SW 1271 (cell line): ENCODE data around the gene CORO7.
A peak's percentile ranks its signal among the peaks of the same experiment; 100 is the strongest.

Experiments
- DNase-seq, 2 experiments: peaks; one replicate each; lab custom pipeline; 2025; lab: John Stamatoyannopoulos, UW

The CORO7 gene

DNA sequence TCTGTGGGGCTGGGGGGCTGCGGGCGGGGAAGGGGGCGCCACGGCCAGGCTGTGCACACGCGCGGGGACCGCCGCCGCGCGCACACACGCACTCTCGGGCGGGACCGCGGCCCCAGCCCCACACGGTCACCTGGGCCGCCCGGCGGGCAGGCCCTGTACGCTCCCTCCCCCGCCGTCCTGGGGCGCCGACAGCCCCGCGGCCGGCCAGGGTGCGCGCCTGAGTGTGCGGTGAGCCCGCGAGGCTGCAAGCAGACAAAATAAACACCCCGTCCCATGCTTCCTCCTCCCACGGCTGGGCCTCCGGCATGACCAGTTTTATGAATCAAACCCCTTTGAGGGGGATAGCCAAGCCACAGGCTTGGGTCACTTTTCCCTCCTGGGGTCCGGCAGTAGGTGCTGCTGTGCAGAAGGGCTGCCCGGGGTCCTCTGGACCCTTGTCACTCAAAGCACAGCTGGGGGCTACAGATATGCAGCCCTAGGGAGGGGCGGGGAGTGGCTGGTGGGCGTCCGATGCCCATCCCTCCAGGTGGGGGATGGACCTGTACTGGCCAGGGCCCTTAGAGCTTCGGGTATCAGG lies 44.3 kb downstream of the CORO7 start:
- no peak for DNase-seq

DNA sequence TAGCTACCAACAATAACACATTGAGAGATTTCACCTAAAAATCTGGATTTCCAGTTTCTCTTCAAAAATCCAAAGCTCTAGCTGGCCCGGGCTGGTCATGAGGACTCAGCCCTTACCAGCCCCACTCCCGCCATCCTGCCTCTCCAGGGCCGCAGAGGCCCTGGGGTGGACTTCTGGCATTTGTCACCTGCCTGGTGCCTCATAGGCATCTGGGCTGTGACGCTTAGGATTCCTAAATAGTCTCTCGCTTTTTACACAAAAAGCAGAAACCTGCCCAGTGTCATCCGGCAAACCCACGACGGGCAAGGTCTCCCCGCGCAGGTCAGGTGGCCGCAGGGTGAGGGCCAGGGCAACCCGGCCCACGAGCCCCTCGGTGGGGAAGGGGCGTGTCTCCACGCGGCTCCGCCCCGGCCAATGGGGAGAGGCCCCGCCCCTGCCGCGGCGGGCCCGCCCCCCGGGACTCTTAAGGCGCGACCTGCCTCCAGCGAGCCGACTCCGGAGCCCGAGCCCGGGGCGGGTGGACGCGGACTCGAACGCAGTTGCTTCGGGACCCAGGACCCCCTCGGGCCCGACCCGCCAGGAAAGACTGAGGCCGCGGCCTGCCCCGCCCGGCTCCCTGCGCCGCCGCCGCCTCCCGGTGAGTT lies 44.9 kb downstream of the CORO7 start, which contains the start of gene VASN:
Gene VASN, plus strand, starts transcription at position 492 of the 644 bp plus-strand sequence. CDS start 9,030 bp downstream, outside the sequence.
- DNase-seq: peak in 1 of 2 experiments; percentile 11

DNA sequence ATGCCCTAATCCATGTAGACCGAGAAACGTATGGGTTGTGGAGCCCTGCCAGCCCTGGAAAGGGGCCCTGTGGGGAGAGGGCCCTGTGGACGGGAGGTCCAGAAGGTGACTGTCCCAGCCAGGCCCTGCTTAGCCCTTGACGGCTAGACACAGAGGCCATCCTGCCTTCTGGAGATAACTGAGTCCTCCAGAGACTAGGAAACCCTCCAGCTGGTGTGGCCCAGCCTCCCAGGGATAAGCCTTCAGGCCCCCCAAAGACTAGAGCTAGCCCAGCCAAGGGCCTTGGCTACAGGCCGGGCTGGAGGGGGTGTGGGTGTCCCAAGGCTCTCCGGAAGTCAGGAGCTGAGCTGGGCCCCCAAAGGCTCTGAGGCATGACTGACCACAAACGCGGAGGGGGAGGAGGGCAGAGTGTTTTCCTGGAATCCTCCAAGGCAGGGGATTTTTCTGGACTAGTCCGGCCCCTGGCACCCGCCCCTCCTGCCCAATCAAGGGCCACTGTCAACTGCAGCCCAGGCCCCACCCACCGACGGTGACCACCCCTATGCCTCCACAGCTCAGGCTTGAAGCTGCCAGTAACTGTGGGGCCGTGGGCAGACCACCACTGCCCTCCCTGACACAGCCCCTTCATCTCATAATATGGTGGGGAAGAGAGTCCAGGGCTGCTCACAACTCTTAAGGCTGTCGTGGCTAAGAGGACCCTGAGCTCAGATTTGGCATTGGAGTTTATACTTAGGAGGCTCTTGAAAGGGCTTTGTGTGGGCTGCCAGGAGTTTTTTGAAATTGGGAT lies 45.6 kb downstream of the CORO7 start:
- no peak for DNase-seq

DNA sequence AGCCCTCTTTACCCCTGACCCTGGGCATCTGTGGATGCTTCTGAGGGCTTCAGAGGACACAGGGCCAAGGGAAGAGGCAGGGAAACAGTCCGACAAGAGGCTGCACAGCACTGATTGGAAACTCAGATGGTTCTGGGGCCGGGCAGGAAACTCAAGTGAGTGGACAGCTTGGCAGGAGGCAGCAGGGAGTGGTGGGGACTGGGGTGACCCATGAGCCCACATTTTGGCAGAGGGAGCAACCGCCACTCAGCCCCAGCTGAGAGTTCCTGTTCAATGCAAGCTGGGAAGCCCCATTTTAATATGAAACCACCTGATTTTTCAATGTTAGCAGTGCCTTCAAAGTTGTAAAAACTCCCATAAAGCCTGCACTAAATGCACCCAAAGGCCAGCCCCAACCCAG lies 46.2 kb downstream of the CORO7 start:
- no peak for DNase-seq

DNA sequence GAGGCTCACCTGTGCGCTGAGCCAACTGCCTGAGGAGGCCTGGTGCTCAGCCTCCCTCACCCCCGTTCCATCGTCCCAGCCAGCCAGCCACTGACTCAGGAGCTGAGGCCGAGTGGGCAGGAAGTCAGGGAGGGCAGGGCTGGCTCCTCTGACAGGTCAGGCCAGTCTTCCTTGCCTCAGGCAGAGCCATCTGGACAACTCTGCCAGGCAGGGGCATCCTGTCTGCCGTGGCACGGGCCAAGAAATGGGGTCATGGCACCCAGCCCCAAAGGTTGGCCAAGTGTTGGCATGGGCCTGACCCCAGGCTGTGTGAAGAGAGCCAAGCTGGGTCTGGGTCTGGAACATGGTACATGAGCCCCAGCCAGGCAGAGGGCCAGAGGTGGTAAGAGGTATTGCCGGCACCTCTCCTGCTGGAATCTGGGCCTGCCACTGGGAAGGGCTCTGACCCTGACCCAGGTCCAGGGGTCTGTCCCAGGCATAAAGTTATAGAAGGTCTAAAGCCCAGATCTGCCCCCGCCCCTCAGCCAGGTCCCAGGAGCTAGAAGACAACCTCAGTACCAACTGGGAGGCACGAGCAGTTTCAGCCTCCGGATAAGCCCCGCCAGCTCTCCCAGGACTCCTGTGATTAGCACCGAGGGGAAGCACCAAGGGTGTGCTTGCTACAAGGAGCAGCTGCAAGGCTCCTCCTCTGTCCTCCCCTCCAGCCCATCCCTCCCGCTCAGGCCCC lies 47.2 kb downstream of the CORO7 start:
- peak in 1 of 2 experiments; percentile 32 for DNase-seq

DNA sequence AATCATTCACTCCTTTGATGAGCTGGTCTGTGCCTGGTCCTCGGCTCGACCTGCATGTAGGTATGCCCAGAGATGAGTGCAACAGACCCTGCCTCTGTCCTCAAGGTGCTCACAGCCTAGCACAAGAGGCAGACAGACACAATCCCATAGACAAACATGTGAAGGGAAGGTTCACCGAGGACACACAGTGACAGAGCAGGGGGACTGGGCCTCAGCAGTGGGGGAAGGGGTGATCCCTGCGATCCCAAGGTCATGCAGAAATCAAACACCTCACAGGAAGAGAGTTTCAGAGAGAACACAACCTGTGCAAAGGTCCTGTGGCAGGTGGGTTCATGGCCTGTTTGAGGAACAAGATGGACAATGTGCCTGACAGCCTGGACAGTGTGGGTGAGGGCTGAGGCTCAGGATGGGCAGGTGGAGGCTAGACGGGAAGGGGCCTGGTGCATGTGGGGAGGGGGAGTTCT lies 49.0 kb downstream of the CORO7 start:
- no peak for DNase-seq

DNA sequence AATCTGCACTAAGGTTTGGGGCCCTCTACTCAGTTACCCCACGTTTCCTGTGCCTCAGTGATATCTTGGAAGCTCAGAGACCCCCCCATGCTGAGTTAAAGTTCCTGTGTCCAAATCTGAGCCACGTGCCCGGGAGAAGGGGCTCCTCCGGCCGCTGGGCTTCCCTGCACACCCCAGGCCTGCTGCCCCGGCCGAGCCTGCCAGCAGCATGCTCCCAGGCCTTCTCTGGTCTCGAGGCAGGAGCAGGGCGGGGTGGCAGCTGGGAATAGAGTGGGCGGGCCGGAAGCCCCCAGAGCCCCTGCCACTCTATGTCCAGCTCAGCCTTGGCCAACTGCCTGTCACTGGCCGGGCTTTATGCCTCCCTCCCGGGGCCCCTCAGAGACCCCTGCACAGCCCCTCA lies 50.4 kb downstream of the CORO7 start:
- DNase-seq: no peak

DNA sequence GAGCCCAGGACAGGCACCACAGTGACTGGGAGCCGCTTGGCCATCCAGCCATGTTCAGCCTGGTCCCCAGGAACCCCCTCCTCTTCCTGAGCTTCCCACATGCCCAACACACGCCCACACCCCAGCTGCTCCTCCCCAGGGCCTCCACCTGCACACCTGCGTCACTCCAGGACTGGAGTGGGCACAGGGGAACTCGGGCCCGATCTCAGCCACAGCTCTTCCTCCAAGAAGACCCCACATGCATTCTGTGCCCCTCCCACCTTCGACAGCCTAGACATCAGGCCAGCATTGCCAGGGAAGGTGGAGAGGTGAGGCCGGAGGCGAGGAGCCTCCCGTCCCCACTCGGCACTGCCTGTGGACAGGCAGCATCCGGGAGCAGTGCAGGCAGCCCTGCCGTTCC lies 50.8 kb downstream of the CORO7 start:
- no peak for DNase-seq

DNA sequence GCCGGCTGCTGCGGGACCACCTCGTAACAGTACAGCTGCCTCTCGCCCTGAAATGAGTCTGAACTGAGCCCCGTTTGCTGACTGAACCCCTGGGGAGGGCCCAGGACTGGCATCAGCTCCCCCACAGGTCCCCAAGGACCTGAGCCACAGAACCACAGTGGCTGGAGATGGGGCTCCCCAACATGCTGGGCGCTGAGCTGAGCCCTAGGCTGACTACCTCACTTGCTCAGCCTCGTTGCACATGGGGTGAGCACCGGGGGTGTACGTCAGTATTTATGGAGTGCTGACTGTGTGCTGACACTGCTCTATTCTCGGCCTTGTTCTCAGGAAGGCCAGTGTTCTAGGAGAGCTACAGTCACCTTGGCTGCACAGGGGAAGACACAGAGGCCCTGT lies 51.4 kb downstream of the CORO7 start:
- no peak for DNase-seq

DNA sequence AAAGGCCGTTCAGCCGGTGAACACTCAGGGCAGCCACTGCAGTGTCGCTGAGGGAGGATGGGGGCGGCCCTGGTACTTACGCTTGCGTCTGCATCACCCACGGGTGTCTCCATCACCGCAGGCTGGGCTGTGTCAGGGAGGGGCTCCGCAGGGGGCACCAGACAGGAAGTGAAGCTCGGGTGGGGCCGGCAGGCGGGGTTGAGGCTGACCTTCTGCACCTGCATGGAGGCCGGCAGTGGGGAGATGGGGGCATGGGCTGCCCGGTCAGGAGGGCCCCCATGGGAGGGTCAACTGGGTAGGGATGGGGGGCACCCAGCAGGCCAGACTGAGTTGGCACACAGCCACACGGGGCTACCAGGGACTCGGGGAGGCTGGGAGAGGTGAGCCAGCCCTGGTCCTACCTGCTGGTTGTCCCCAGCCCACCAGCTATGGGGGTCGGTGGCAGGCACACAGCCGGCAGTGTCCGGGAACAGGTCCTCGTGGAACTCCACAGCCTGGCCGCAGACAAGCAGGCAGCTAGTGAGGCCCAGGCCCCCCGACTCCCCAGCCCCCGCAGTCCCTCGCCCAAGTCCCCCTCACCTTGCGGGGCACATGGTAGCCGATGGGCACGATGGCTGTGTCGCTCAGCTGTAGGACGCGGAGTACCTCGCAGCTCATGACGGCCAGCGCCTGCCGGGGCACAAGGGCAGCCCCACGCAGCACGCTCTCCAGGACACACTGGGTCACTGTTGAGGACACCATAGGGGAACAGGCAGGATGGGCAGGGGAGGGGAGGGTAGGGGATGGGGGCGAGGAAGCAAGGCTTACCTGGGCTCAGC lies 52.0 kb downstream of the CORO7 start:
- no peak for DNase-seq

DNA sequence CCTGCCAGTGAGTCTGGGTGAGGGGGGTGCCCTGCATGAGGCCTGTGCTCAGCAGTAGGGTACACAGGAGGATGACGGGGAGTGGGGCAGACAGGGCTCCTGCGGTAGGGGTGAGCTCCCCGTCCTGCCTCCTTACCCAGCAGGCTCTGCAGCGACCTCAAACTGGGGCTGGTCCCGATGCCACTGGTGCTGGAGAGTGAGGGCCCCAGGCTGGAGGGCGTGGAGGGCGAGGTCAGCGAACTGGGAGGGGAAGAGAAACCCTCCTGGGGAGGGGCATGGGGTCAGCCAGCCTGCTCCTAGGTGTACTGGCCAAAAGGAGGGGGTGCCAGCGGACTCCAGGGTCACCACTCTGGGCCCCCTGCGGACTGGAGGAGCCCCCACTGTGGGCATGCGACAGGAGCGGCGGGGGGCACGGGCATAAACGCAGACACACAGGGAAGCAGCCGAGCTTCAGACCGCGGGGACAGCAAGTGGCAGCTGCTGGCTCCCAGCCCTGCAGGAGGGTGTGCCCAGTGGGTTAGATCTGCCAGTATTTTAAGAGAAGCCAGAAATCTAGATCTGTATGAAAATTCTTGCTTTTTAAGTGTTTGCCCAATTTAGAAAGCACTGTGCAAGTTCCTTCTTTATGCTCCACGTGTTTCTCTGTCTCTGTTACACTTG lies 53.8 kb downstream of the CORO7 start:
- no peak for DNase-seq

DNA sequence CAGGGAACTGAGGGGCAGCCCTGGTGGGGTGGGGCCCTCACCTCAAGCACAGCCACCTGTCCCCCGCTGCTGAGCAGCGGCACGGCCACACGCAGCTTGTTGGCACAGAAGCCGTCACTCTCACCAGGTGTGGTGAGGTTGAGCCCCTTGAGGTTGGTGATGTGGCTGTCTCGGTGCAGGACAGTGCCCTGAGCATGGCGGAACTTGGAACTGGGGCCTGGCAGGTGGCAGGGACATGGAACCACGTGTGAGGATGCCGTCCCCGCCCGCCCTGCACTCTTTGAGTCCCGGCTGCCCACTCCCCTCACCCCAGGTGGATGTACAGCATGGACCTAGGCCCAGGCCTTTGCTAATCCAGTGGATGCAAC lies 54.5 kb downstream of the CORO7 start:
- no peak for DNase-seq

DNA sequence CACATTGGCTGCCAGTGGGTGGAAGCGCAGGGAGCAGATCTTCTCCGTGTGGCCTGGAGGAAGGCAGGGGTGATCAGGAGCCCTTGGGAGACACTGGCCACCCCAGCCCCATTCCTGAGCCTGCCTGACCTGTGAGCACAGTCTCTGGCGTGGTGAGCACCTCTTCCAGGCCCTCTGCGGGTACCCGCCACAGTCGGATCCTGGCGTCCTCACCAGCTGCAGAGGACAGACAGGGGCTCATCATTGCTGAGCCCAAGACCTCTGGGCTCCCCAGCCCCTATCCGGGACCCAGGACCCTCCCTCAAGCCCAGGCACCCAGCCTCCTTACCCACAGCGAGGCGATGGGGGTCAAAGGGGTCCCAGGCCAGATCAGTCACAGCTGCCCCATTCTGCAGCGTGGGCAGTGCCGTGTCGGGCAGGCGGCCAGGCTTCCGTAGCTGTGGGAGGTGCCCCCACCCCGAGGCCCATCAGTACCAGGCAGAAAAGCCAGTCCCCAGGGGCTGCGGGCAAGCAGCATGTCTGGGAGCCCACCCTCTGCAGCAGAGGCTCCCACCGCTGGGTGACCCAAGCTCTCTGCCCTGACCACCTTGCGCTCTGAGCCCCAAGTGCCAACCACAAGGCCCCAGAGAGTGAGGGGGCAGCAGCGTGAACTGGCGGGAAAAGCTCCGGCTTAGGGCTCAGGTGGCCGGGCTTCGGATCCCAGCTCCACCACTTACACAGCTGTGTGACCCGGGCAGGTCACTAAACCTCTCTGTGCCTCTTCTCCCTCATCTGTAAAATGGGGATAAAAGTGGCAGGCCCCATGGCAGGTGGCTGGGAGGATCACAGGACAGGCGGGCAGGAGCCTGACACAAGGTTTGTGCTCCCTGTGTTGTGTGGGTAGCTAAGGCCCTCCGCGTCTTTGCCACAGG lies 55.1 kb downstream of the CORO7 start:
- no peak for DNase-seq

DNA sequence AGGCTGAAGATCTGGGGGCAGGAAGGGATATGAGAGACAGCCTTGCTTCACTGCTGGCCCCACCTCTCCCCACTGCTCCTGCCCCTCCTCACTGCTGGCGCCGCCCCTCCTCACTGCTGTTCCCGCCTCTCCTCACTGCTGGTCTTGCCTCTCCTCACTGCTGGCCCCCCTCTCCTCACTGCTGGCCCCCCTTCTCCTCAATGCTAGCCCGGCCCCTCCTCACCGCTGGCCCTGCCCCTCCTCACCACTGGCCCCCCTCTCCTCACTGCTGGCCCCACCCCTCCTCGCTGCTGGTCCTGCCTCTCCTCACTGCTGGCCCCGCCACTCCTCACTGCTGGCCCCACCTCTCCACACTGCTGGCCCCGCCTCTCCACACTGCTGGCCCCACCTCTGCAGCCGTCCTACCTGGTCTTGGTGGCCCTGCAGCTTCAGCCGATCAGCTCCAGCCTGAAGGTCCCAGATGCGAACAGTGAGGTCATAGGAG lies 55.8 kb downstream of the CORO7 start:
- peak in 1 of 2 experiments; percentile 38 for DNase-seq

DNA sequence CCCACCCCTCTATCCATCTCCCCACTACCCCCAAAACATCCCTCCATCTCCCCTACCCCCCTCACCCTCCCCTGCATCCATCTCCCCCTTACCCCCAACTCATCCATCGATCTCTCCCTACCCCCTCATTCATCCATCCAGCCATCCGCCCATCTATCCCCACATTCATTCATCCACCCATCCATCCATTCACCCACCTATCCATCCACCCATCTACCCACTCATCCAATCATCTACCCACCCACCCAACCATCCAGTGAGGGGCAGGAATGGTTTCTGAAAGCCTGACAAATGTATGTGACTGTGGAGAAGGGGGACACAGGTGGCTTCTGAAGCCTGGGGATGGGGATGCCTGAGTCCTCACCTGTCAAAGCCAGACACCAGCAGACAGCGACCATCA lies 56.5 kb downstream of the CORO7 start:
- no peak for DNase-seq

DNA sequence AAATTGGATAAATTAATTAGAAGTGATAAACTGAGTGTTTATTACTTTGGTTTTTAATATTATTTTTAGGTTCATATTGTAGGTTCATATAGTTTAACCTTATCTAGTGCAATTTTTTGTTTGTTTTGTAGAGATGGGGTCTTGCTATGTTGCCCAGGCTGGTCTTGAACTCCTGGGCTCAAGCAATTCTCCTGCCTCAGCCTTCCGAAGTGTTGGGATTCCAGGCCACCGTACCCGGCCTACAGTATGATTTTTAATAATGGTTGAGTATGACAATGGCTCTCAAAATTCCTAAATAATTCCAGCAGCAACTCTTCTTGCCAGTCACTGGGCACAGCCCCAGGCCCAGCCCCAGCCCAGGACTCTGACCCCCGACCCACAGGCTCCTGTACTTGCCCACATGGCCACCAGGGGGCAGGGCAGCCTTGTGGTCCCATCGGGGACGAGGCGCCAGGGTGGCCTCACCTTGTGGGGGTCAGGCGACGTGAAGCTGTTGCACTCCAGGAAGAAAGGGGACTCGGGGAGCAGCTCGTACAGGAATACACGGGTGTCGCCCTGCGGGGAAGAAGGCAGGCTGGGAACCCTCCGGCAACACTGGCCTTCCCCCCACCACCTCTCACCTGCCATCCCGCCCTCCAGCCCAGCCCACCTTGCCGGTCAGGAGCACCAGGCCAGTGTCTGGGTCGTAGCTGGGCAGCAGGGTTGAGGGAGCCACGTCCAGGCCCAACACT lies 57.4 kb downstream of the CORO7 start:
- DNase-seq: no peak

DNA sequence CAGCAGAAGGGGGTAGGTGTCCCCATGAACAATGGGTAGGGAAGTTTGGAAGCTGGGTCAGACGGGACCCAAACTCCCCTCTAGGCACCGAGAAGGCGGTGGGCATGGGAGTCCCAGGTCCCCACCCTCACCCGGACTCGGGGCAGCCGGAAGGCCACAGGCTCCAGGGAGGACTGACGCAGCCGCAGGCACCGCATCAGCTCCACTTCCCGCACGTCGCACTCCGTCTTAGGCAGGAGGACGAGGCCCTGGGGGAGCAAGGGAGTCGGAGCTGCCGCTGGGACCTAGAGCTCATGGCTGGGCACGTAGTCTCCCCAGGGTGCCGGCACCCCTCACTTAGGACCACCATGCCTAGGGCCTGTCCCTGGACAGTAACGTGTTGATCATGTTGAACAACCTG lies 58.2 kb downstream of the CORO7 start:
- no peak for DNase-seq

DNA sequence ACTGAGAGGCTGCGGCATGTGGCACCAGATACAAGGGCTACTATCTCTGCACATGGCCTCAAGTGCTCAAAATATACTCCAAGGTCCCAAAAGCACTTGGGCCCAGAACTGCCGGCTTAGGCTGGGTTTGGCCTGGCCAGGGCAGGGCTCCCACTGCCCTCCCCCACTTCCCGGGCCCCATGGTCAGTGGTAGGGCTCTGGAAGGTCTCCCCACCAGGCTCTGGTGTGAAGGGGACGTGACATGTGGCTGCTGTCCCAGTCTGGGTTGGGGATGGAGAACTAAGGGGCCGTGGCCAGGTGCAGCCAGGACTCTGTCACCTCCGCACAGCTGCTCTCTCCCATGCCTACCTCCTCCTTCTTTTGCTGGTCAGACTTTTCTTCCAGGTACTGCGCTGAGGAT lies 59.6 kb downstream of the CORO7 start:
- DNase-seq: no peak
